Brain microvascular endothelial cell (primary cell): ENCODE results near the gene PALLD.

Experiments
- DNase-seq: peaks from one replicate; pipeline ENCODE4 v3.0.0-alpha.2; 2020
- H3K27ac ChIP-seq: fragments of 250-450 bp; sonication (Bioruptor Pico); 2 replicates; pipeline ENCODE4 v1.5.1; 2020; ENCODE audit warnings: mild to moderate bottlenecking, moderate library complexity
- H3K27me3 ChIP-seq: fragments of 250-450 bp; sonication (Bioruptor Pico); replicated peaks from 2 replicates; pipeline ENCODE4 v1.5.1; 2020; ENCODE audit warnings: mild to moderate bottlenecking
- H3K36me3 ChIP-seq: fragments of 250-450 bp; sonication (Bioruptor Pico); replicated peaks from 2 replicates; pipeline ENCODE4 v1.5.1; 2020; ENCODE audit warnings: mild to moderate bottlenecking
- H3K4me3 ChIP-seq: 2 replicates; pipeline ENCODE4 v1.5.1; 2011; ENCODE audit warnings: low read depth, mild to moderate bottlenecking, control low read depth, low read length, moderate library complexity
- in situ Hi-C: cut with HindIII; loops from 2 replicates; pipeline ENCODE4 v1.10.0; 2017; ENCODE audit warnings: low sequenced_read_pairs, low pct_ligation_motif_present
- TF ChIP-seq, protein P1 (sequence below): IDR thresholded peaks from 2 replicates; pipeline ENCODE4 v1.5.1; 2011; ENCODE audit warnings: low read depth, mild to moderate bottlenecking, moderate library complexity, low read length, control low read depth, inconsistent platforms; ENCODE audit errors: missing control alignments

PALLD gene

DNA sequence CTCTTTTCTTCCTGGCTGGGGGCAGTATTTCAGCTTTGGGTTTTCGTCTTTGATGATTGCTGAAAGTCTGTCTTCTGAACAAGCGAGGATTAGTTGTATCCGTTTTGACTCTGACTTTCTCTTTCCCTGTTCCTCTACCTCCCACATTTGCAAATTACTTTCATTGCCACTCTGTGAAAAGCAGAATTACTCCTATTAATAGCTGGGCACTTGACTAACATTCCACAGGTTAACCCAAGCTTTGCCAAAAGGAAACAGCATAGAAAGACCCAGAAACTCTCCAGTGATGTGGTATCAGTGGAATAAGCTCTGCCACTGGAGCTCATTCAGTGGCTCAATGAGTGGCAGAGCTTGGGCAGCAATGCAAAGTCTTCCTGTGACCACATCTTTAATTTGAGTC is 238.9 kb downstream of the PALLD start:
- DNase-seq: no peak
- Histone ChIP-seq H3K27me3 (no peaks in the 10 kb centered on the region), H3K27ac (no peak overlapping the region), H3K36me3 (no peaks in the 10 kb centered on the region), H3K4me3 (no peak overlapping the region)
- TF ChIP-seq, protein P1, sequence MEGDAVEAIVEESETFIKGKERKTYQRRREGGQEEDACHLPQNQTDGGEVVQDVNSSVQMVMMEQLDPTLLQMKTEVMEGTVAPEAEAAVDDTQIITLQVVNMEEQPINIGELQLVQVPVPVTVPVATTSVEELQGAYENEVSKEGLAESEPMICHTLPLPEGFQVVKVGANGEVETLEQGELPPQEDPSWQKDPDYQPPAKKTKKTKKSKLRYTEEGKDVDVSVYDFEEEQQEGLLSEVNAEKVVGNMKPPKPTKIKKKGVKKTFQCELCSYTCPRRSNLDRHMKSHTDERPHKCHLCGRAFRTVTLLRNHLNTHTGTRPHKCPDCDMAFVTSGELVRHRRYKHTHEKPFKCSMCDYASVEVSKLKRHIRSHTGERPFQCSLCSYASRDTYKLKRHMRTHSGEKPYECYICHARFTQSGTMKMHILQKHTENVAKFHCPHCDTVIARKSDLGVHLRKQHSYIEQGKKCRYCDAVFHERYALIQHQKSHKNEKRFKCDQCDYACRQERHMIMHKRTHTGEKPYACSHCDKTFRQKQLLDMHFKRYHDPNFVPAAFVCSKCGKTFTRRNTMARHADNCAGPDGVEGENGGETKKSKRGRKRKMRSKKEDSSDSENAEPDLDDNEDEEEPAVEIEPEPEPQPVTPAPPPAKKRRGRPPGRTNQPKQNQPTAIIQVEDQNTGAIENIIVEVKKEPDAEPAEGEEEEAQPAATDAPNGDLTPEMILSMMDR: no peak
- in situ Hi-C loops: no loop called here

DNA sequence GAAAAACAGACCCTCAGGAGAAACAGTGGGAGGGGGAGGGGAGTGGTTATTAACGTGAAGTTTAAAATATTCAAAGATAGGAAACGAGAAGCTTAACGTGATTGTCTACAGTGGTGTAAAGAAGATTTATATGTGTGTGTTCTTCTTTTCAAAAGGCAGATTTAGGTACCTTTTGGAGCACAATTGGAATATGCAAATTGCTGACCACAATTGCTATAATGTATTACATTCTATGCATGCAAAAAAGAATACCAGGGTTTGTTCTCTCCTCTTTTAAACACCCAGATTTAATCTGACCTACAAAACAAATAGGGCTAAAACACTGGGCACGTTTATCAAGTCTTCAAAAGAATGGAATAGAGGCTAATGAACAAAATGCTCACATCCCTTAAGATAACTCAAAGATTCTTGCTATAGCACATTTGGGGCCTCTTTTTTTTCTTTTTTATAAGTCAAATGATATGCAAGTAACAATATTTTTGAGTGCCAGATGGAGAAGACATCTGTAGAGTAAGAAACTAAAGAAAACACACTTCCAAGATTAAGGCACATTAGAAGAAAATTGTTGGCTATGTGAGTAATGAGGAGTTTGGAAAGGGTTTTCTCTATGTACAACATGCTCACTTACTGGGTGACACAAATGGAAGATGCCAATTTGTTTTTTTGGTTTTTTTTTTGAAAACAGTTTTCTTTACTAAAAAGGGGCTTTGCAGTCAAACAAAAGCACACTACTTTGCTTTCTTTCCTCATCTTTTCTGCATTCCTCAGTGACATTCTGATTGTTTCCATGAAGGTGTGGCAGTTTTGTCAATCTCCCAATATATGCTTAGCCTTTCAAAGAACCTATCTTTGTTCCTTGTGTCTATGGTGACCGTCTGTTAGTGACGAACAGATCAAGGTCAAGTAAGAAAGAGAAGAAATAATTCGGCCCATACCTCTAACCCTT is 240.3 kb downstream of the PALLD start:
- in situ Hi-C loops: no loop called here
- no peak for DNase-seq
- TF ChIP-seq, protein P1: no peak
- H3K27me3 ChIP-seq: no peaks in the 10 kb centered on the region
- no peak overlapping the region for H3K4me3 ChIP-seq
- no peaks in the 10 kb centered on the region for H3K36me3 ChIP-seq
- H3K27ac ChIP-seq: no peak overlapping the region

DNA sequence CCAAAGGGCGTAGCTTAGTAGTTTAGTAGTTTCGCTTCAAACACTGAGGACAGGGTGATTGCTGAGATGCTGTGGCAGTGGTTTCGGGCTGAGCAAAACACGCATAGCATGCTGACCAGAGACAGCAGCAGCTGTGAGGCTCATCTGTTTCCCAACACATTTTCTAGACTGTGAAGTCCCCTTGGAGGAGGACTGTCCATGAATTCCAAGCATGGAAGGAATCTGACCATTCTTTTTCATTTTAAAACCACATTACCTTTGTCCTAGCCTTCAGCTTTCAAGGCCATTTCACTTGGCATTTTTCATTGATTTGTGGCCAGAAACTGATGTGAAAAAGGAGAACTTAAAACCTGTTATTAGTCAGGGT is 240.9 kb downstream of the PALLD start:
- DNase-seq: no peak
- no peaks in the 10 kb centered on the region for H3K36me3 ChIP-seq
- no peak overlapping the region for H3K4me3 ChIP-seq
- no peaks in the 10 kb centered on the region for H3K27me3 ChIP-seq
- H3K27ac ChIP-seq: no peak overlapping the region
- in situ Hi-C loops: no loop called here
- TF ChIP-seq, protein P1: no peak

DNA sequence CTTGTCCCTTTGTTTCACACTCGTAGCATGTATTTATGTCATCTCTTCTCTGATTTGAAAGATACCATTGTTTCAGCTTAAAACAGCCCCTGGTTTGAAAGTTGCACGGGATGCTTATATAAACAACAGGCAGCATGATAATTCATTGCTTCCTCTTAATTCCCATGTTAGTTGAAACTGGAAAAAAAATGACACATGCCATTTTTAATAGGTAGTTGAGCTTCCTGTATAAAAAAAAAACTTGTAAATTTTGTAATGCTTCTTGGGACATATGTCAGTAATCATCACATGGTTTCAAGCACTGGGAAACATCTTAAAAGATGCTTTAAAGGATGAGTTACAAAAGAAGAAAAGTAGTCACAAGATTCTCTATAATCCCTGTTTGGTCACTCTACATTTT is 243.0 kb downstream of the PALLD start:
- no peak for DNase-seq
- Histone ChIP-seq H3K27ac (no peak overlapping the region), H3K27me3 (no peaks in the 10 kb centered on the region), H3K4me3 (no peak overlapping the region), H3K36me3 (no peaks in the 10 kb centered on the region)
- in situ Hi-C loops: no loop called here
- TF ChIP-seq, protein P1: no peak

DNA sequence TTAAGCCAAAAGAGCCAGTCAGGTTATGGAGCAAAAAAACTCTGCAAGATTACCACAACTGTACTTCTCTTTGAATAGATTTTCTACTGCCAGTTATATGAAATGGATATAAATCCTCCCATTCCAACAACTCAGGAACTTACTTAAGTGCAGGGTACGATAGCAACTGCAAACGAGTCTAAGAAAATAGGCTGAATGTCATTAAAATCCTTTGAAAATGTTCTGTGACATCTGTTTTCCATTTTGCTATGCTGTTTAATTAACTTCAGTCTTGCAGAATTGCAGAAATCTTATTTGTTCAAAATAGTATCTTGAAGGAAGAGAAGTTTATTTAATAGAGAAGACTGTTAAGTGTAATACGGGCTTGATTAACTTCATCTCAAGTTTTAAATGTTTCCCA is 243.8 kb downstream of the PALLD start:
- no peak for DNase-seq
- TF ChIP-seq, protein P1: no peak
- Histone ChIP-seq H3K27me3 (no peaks in the 10 kb centered on the region), H3K27ac (no peak overlapping the region), H3K4me3 (no peak overlapping the region), H3K36me3 (no peaks in the 10 kb centered on the region)
- in situ Hi-C loops: no loop called here
